ENCODE measurements around the gene SLC10A3. TPM values are rescaled to one million over a fixed set of nuclear protein-coding genes. Genes with fewer than 3 reads are reported as not detected.

SLC10A3 gene
- polyA plus RNA-seq, 3 donors = 25.3 to 33.1 (median 26.7) TPM

DNA sequence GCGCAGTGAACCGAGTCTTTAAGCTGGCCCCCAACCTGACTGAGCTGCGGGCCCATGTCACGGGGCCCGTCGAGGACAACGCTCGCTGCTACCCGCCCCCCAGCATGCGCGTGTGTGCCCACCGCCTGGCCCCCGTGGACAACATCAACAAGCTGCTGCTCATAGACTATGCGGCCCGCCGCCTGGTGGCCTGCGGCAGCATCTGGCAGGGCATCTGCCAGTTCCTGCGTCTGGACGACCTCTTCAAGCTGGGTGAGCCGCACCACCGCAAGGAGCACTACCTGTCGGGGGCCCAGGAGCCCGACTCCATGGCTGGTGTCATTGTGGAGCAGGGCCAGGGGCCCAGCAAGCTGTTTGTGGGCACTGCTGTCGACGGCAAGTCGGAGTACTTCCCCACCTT, 30.1 kb downstream of the SLC10A3 start:
- H3K9ac ChIP-seq (ENCODE audit: insufficient read depth, low read length, poor library complexity, severe bottlenecking) = no peak overlapping the region
- intact Hi-C loops (cut with micrococcal nuclease) = no loop called here
- H2AFZ ChIP-seq (ENCODE audit: insufficient read depth, low read depth, low read length, poor library complexity, severe bottlenecking) = no peak overlapping the region
- 94% methylated on average over 20 of the region's 26 CpGs for WGBS (ENCODE audit: insufficient coverage)
- no peak overlapping the region for H3K4me2 ChIP-seq (replicated peaks; ENCODE audit: extremely low read depth, low read length, poor library complexity, severe bottlenecking)
- H3K79me2 ChIP-seq (ENCODE audit: insufficient read depth, low read length) = no peaks in the 10 kb centered on the region
- TF ChIP-seq CTCF (IDR thresholded peaks at IDR 0.05) = no peak
- peaks cover 6% of the 10 kb centered on the region in 2 donors for H3K4me1 ChIP-seq (ENCODE audit: control insufficient read depth in 1 of 2, insufficient read depth in 2 of 2, low read length in 2 of 2)
- H3K4me3 Mint-ChIP-seq = no peak overlapping the region
- H3K4me1 Mint-ChIP-seq = peaks cover 12% of the 10 kb centered on the region
- no peak for DNase-seq
- H3K36me3 Mint-ChIP-seq = peaks cover 0 to 3% of the 10 kb centered on the region in 2 donors
- peaks cover 0 to 12% of the 10 kb centered on the region in 2 donors for H3K27me3 ChIP-seq (ENCODE audit: control insufficient read depth in 2 of 2, insufficient read depth in 2 of 2, low read length in 2 of 2)
- no peaks in the 10 kb centered on the region for H4K20me1 ChIP-seq (ENCODE audit: insufficient read depth, low read length)
- peaks cover 0 to 18% (median 4%) of the 10 kb centered on the region in 7 donors for H3K9me3 Mint-ChIP-seq
- H3K27ac ChIP-seq (ENCODE audit: low read depth in 1 of 2, low read length in 2 of 2) = no peak overlapping the region
- no peaks in the 10 kb centered on the region for H3K36me3 ChIP-seq (replicated peaks in 1 of 2; ENCODE audit: control insufficient read depth in 1 of 2, insufficient read depth in 2 of 2, low read length in 2 of 2)
- H3K27me3 Mint-ChIP-seq (ENCODE audit: low read depth in 3 of 3) = peaks cover 11 to 29% (median 22%) of the 10 kb centered on the region in 3 donors
- no peak overlapping the region for H3K27ac Mint-ChIP-seq
- H3K4me3 ChIP-seq (replicated peaks in 1 of 3; ENCODE audit: low read depth in 2 of 3, low read length in 3 of 3) = no peak overlapping the region
- no peaks in the 10 kb centered on the region for H3K9me3 ChIP-seq (replicated peaks in 1 of 2; ENCODE audit: control insufficient read depth in 1 of 2, insufficient read depth in 1 of 2, low read length in 2 of 2)

- no peak overlapping the region for H3K4me3 Mint-ChIP-seq
- no peaks in the 10 kb centered on the region for H3K36me3 ChIP-seq (replicated peaks in 1 of 2; ENCODE audit: control insufficient read depth in 1 of 2, insufficient read depth in 2 of 2, low read length in 2 of 2)
- H3K4me1 ChIP-seq (ENCODE audit: control insufficient read depth in 1 of 2, insufficient read depth in 2 of 2, low read length in 2 of 2) = peaks cover 6% of the 10 kb centered on the region in 2 donors
- peaks cover 11 to 29% (median 22%) of the 10 kb centered on the region in 3 donors for H3K27me3 Mint-ChIP-seq (ENCODE audit: low read depth in 3 of 3)
- no peak overlapping the region for H3K27ac Mint-ChIP-seq
- peaks cover 0 to 12% of the 10 kb centered on the region in 2 donors for H3K27me3 ChIP-seq (ENCODE audit: control insufficient read depth in 2 of 2, insufficient read depth in 2 of 2, low read length in 2 of 2)
- H4K20me1 ChIP-seq (ENCODE audit: insufficient read depth, low read length) = no peaks in the 10 kb centered on the region
- no peak overlapping the region for H3K9ac ChIP-seq (ENCODE audit: insufficient read depth, low read length, poor library complexity, severe bottlenecking)
- peaks cover 0 to 17% (median 4%) of the 10 kb centered on the region in 7 donors for H3K9me3 Mint-ChIP-seq
- intact Hi-C loops (cut with micrococcal nuclease) = no loop called here
- no peaks in the 10 kb centered on the region for H3K9me3 ChIP-seq (replicated peaks in 1 of 2; ENCODE audit: control insufficient read depth in 1 of 2, insufficient read depth in 1 of 2, low read length in 2 of 2)
- H3K79me2 ChIP-seq (ENCODE audit: insufficient read depth, low read length) = no peaks in the 10 kb centered on the region
- WGBS (ENCODE audit: insufficient coverage) = 80% methylated on average over 1 of the region's 14 CpGs
- H3K4me1 Mint-ChIP-seq = peaks cover 12% of the 10 kb centered on the region
- no peak overlapping the region for H2AFZ ChIP-seq (ENCODE audit: insufficient read depth, low read depth, low read length, poor library complexity, severe bottlenecking)
- peaks cover 0 to 3% of the 10 kb centered on the region in 2 donors for H3K36me3 Mint-ChIP-seq
- H3K4me2 ChIP-seq (replicated peaks; ENCODE audit: extremely low read depth, low read length, poor library complexity, severe bottlenecking) = no peak overlapping the region
- H3K27ac ChIP-seq (ENCODE audit: low read depth in 1 of 2, low read length in 2 of 2) = no peak overlapping the region
- no peak for TF ChIP-seq CTCF (IDR thresholded peaks at IDR 0.05)
- H3K4me3 ChIP-seq (replicated peaks in 1 of 3; ENCODE audit: low read depth in 2 of 3, low read length in 3 of 3) = no peak overlapping the region
- no peak for DNase-seq
Observed at GRCh38 chrX:154459832-154460231, 30.6 kb downstream of the SLC10A3 start.
